ENCODE results near the gene PKN2. TPM values are rescaled to one million over a fixed set of nuclear protein-coding genes. Genes with fewer than 3 reads are reported as not detected.

Gene PKN2
- total and polyA plus RNA-seq, 9 of the 15 experiments (the other 6 are each of a cell fraction or from before 2014, with no cell fraction given): 4.5 to 25.3 (median 19.2) TPM

DNA sequence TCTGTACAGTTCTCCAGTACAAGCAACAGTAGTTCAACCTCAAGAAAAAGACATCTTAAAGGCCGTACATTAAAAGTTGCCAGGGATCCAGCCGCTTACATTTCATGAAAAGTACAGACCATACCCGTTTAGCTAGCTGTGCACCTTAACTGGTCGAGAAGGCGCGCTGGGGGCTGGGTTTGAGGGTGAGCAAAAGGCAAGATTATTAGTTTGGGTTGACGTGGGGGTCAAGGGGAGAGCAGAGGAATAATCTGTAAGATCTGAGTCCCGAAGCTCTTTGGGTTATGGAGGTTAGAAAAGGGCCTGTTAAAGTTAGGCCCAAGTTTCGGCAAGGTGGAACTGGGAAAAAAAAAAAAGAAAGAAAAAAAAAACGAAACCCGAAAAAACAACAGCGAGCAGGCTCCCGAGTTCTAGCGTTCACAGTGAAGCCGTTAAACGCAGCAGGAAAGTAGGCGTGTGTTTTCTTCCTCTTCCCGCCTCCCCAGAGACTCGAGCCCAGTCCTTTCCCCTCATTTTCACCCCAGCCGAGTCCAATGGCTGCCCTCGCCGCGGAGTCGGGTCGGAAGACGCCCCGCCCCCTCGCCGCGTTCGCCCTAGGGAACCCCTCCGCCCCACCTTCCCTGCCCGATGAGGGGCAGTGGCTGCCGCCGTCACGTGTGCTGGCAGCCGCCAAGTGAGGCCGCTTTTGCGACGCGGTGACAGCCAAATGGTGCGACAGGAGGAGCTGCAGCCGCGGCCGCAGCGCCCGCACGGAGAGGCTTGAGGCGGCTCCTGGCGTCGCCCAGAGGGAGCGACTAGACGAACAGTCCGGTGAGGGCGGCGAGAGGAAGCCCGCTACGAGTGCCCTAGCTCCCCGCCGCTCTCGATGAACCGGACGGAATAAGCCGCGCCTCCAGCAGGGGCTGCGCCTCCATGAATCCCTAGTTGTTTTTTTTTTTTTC is at the start of gene PKN2 (continued):
- TF ChIP-seq, protein P1, sequence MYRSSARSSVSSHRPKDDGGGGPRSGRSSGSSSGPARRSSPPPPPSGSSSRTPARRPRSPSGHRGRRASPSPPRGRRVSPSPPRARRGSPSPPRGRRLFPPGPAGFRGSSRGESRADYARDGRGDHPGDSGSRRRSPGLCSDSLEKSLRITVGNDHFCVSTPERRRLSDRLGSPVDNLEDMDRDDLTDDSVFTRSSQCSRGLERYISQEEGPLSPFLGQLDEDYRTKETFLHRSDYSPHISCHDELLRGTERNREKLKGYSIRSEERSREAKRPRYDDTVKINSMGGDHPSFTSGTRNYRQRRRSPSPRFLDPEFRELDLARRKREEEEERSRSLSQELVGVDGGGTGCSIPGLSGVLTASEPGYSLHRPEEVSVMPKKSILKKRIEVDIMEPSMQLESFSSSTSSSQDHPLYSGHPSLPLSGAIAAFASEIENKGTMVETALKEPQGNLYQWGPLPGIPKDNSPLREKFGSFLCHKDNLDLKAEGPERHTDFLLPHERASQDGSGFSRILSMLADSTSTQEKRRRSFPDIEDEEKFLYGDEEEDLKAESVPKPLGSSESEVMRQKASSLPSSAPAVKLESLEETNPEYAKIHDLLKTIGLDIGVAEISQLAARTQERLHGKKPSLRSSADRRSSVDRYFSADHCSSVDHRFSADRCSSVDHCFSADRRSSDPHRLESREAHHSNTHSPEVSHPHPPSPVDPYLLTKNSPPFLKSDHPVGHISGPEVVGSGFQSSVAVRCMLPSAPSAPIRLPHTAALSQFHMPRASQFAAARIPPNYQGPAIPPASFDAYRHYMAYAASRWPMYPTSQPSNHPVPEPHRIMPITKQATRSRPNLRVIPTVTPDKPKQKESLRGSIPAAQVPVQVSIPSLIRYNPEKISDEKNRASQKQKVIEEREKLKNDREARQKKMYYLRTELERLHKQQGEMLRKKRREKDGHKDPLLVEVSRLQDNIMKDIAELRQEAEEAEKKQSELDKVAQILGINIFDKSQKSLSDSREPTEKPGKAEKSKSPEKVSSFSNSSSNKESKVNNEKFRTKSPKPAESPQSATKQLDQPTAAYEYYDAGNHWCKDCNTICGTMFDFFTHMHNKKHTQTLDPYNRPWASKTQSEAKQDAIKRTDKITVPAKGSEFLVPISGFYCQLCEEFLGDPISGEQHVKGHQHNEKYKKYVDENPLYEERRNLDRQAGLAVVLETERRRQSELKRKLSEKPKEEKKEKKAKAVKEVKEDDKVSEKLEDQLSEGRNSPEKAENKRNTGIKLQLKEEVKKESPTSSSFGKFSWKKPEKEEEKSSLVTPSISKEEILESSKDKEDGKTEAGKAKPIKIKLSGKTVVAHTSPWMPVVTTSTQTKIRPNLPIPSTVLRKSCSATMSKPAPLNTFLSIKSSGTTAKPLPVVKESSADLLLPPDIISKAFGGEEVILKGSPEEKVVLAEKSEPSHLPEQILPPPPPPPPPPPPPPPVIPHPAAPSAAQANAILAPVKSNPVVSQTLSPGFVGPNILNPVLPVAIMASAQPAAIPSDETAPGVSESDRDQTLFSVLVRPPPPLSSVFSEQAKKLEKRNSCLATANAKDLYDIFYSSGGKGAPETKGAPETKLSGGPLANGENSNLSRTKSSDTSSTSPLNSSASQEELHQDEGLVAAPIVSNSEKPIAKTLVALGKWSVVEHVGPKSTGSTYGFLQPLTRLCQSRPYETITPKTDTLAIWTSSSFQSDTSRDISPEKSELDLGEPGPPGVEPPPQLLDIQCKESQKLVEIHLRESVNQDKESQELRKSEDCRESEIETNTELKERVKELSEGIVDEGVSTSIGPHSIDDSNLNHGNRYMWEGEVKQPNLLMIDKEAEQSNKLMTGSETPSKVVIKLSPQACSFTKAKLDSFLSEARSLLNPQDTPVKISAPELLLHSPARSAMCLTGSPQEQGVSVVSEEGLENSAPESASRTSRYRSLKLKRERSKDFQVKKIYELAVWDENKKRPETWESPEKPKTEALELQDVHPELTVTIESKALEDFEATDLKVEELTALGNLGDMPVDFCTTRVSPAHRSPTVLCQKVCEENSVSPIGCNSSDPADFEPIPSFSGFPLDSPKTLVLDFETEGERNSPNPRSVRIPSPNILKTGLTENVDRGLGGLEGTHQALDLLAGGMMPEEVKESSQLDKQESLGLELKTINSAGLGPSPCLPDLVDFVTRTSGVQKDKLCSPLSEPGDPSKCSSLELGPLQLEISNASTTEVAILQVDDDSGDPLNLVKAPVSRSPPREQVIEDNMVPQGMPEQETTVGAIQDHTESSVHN (IDR thresholded peaks at IDR 0.05; ENCODE audit: borderline replicate concordance in 1 of 2, low read depth in 1 of 2): 0 out of 4 replicates have a peak, but pooled peaks of 1 of the 2 experiments have one; percentile 46
- TF ChIP-seq BRD9 (IDR thresholded peaks at IDR 0.05; ENCODE audit: low read depth, partially characterized antibody): no peak
- TF ChIP-seq, protein P2, sequence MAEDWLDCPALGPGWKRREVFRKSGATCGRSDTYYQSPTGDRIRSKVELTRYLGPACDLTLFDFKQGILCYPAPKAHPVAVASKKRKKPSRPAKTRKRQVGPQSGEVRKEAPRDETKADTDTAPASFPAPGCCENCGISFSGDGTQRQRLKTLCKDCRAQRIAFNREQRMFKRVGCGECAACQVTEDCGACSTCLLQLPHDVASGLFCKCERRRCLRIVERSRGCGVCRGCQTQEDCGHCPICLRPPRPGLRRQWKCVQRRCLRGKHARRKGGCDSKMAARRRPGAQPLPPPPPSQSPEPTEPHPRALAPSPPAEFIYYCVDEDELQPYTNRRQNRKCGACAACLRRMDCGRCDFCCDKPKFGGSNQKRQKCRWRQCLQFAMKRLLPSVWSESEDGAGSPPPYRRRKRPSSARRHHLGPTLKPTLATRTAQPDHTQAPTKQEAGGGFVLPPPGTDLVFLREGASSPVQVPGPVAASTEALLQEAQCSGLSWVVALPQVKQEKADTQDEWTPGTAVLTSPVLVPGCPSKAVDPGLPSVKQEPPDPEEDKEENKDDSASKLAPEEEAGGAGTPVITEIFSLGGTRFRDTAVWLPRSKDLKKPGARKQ (CRISPR knock-in tag; IDR thresholded peaks at IDR 0.05): no peak
- peak; percentile 49 for TF ChIP-seq MIER1 (IDR thresholded peaks at IDR 0.05; ENCODE audit: low read depth)
- peak; percentile 76 for TF ChIP-seq MXI1 (IDR thresholded peaks at IDR 0.05; ENCODE audit: low read depth, low read length)
- TF ChIP-seq PHB2 (IDR thresholded peaks at IDR 0.05; ENCODE audit: low read depth): 0 out of 2 replicates have a peak, but pooled peaks have one; percentile 22
- no peak for TF ChIP-seq ZNF766 (CRISPR knock-in tag; conservative IDR thresholded peaks at IDR 0.05)
- TF ChIP-seq HDGF (IDR thresholded peaks at IDR 0.05): no peak
- TF ChIP-seq PHF20 (IDR thresholded peaks at IDR 0.05; ENCODE audit: partially characterized antibody): peak; percentile 82
- TF ChIP-seq HMGN3 (IDR thresholded peaks at IDR 0.05; ENCODE audit: borderline replicate concordance, extremely low read depth, insufficient read length, low read depth, low read length): peak; percentile 90
- TF ChIP-seq C11orf30 (IDR thresholded peaks at IDR 0.05; ENCODE audit: low read depth): peak; percentile 91
- peak; percentile 14 to 26; a peak in 2 of 4 replicates for TF ChIP-seq RAD21 (CRISPR knock-in tag; conservative IDR thresholded peaks at IDR 0.05 in 1 of 2, IDR thresholded peaks at IDR 0.05 in 1 of 2)
- TF ChIP-seq, protein P3, sequence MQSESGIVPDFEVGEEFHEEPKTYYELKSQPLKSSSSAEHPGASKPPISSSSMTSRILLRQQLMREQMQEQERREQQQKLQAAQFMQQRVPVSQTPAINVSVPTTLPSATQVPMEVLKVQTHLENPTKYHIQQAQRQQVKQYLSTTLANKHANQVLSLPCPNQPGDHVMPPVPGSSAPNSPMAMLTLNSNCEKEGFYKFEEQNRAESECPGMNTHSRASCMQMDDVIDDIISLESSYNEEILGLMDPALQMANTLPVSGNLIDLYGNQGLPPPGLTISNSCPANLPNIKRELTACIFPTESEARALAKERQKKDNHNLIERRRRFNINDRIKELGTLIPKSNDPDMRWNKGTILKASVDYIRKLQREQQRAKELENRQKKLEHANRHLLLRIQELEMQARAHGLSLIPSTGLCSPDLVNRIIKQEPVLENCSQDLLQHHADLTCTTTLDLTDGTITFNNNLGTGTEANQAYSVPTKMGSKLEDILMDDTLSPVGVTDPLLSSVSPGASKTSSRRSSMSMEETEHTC (IDR thresholded peaks at IDR 0.05): peak; percentile 89
- no peak for TF ChIP-seq KDM4B (IDR thresholded peaks at IDR 0.05; ENCODE audit: borderline replicate concordance in 2 of 2, low read depth in 1 of 2)

All from K562 (cell line).